ENCODE data around the gene LYPD6. TPM values are rescaled to one million over a fixed set of nuclear protein-coding genes. Genes with fewer than 3 reads are reported as not detected.
A peak's percentile ranks its signal among the peaks of the same experiment; 100 is the strongest.

Gene LYPD6
- 1 to 10 TPM in 1 of 4 donors, under 1 TPM in 2, not detected in 1; 0.45 to 1.9 (median 0.93) TPM for total RNA-seq

GRCh38 chr2:149330127-149331022, at the start of gene LYPD6:
Gene LYPD6 (plus strand): TSS chr2:149330587. CDS start chr2:149437709, 107,122 bp downstream.
- no peaks in the 10 kb centered on the region for H3K36me3 ChIP-seq
- TF ChIP-seq EP300 (IDR thresholded peaks at IDR 0.05) (no peak), POLR2AphosphoS5 (IDR thresholded peaks at IDR 0.05) (no peak), CTCF (IDR thresholded peaks at IDR 0.05) (no peak), POLR2A (IDR thresholded peaks at IDR 0.05) (no peak)
- H3K9me3 ChIP-seq, result no peaks in the 10 kb centered on the region
- H3K27me3 ChIP-seq, result peaks cover 18% of the 10 kb centered on the region
- no peak within 1 kb of the TSS for H3K27ac ChIP-seq
- H3K4me1 ChIP-seq, result peaks cover 24% of the 10 kb centered on the region
- WGBS, result 4% methylated on average over 17 of the region's 96 CpGs
- H3K4me3 ChIP-seq, result peak within 1 kb of the TSS; percentile 71
- peak; percentile 68 to 77 for DNase-seq (ENCODE audit: low spot score in 2 of 2)

GRCh38 chr2:149281441-149281840, 48.9 kb upstream of the LYPD6 start:
- no peak for DNase-seq (ENCODE audit: low spot score in 2 of 2)
- WGBS, result 87% methylated on average over 3 of the region's 3 CpGs
- Histone ChIP-seq H3K27me3 (no peaks in the 10 kb centered on the region), H3K4me1 (no peaks in the 10 kb centered on the region), H3K9me3 (no peaks in the 10 kb centered on the region), H3K36me3 (no peaks in the 10 kb centered on the region), H3K4me3 (no peak overlapping the region), H3K27ac (no peak overlapping the region)
- TF ChIP-seq EP300 (IDR thresholded peaks at IDR 0.05) (no peak), CTCF (IDR thresholded peaks at IDR 0.05) (no peak), POLR2AphosphoS5 (IDR thresholded peaks at IDR 0.05) (no peak)

- no peaks in the 10 kb centered on the region for H3K9me3 ChIP-seq
- TF ChIP-seq EP300 (IDR thresholded peaks at IDR 0.05) (no peak), POLR2AphosphoS5 (IDR thresholded peaks at IDR 0.05) (no peak), CTCF (IDR thresholded peaks at IDR 0.05) (no peak), POLR2A (IDR thresholded peaks at IDR 0.05) (no peak)
- no peaks in the 10 kb centered on the region for H3K27me3 ChIP-seq
- 87% methylated on average over 2 of the region's 2 CpGs for WGBS
- H3K27ac ChIP-seq, result no peak overlapping the region
- H3K4me3 ChIP-seq, result no peak overlapping the region
- DNase-seq (ENCODE audit: low spot score in 2 of 2), result no peak
- H3K36me3 ChIP-seq, result no peaks in the 10 kb centered on the region
- H3K4me1 ChIP-seq, result no peaks in the 10 kb centered on the region
Observed at GRCh38 chr2:149290662-149291061, 39.7 kb upstream of the LYPD6 start.

GRCh38 chr2:149291881-149292280, 38.5 kb upstream of the LYPD6 start:
- no peak overlapping the region for H3K27ac ChIP-seq
- no peaks in the 10 kb centered on the region for H3K9me3 ChIP-seq
- no peaks in the 10 kb centered on the region for H3K36me3 ChIP-seq
- H3K4me3 ChIP-seq, result no peak overlapping the region
- H3K27me3 ChIP-seq, result no peaks in the 10 kb centered on the region
- H3K4me1 ChIP-seq, result no peaks in the 10 kb centered on the region
- no peak for TF ChIP-seq EP300 (IDR thresholded peaks at IDR 0.05)
- TF ChIP-seq CTCF (IDR thresholded peaks at IDR 0.05), result no peak
- no peak for TF ChIP-seq POLR2AphosphoS5 (IDR thresholded peaks at IDR 0.05)
- TF ChIP-seq POLR2A (IDR thresholded peaks at IDR 0.05), result no peak
- no peak for DNase-seq (ENCODE audit: low spot score in 2 of 2)

GRCh38 chr2:149296031-149296430, 34.4 kb upstream of the LYPD6 start:
- TF ChIP-seq POLR2AphosphoS5 (IDR thresholded peaks at IDR 0.05) (no peak), CTCF (IDR thresholded peaks at IDR 0.05) (no peak), EP300 (IDR thresholded peaks at IDR 0.05) (no peak), POLR2A (IDR thresholded peaks at IDR 0.05) (no peak)
- Histone ChIP-seq H3K4me3 (no peak overlapping the region), H3K27ac (no peak overlapping the region), H3K27me3 (no peaks in the 10 kb centered on the region), H3K4me1 (no peaks in the 10 kb centered on the region), H3K9me3 (no peaks in the 10 kb centered on the region), H3K36me3 (no peaks in the 10 kb centered on the region)
- no peak for DNase-seq (ENCODE audit: low spot score in 2 of 2)
